ENCODE data around the gene ASIC3. TPM values are rescaled to one million over a fixed set of nuclear protein-coding genes. Genes with fewer than 3 reads are reported as not detected.
"Not testable (repeated sequence)": the region's sequence is repeated elsewhere in the genome, so short reads cannot be mapped to it uniquely, and the experiment has no call there.

ASIC3 gene
- total RNA-seq, 2 donors from 2014 or later: 1.1 to 1.2 TPM

- DNase-seq (ENCODE audit: low spot score): peak; percentile 89
- peaks cover 25% of the 10 kb centered on the region for H3K36me3 ChIP-seq
Measured at GRCh38 chr7:151038951-151039849, 9.1 kb upstream of the ASIC3 start.

GRCh38 chr7:151039850-151040548 is 8.3 kb upstream of the ASIC3 start:
- H3K36me3 ChIP-seq: peaks cover 29% of the 10 kb centered on the region
- peaks cover 3 to 20% of the 10 kb centered on the region in 2 donors for H3K4me1 ChIP-seq
- TF ChIP-seq, protein P1, sequence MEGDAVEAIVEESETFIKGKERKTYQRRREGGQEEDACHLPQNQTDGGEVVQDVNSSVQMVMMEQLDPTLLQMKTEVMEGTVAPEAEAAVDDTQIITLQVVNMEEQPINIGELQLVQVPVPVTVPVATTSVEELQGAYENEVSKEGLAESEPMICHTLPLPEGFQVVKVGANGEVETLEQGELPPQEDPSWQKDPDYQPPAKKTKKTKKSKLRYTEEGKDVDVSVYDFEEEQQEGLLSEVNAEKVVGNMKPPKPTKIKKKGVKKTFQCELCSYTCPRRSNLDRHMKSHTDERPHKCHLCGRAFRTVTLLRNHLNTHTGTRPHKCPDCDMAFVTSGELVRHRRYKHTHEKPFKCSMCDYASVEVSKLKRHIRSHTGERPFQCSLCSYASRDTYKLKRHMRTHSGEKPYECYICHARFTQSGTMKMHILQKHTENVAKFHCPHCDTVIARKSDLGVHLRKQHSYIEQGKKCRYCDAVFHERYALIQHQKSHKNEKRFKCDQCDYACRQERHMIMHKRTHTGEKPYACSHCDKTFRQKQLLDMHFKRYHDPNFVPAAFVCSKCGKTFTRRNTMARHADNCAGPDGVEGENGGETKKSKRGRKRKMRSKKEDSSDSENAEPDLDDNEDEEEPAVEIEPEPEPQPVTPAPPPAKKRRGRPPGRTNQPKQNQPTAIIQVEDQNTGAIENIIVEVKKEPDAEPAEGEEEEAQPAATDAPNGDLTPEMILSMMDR (IDR thresholded peaks at IDR 0.05): no peak
- no peaks in the 10 kb centered on the region for H3K27me3 ChIP-seq
- no peak overlapping the region for H3K4me3 ChIP-seq
- peak overlapping the region in 1 of 2 donors; percentile 62 for H3K27ac ChIP-seq
- no peak for DNase-seq (ENCODE audit: low spot score)
- H3K9me3 ChIP-seq: no peaks in the 10 kb centered on the region

More at GRCh38 chr7:151038951-151039849, 9.1 kb upstream of the ASIC3 start:
- peak overlapping the region; percentile 57 to 62 for H3K27ac ChIP-seq
- H3K4me3 ChIP-seq: no peak overlapping the region
- no peaks in the 10 kb centered on the region for H3K27me3 ChIP-seq
- H3K4me1 ChIP-seq: peaks cover 3 to 20% of the 10 kb centered on the region in 2 donors
- no peaks in the 10 kb centered on the region for H3K9me3 ChIP-seq
- TF ChIP-seq, protein P1 (IDR thresholded peaks at IDR 0.05): no peak

DNA sequence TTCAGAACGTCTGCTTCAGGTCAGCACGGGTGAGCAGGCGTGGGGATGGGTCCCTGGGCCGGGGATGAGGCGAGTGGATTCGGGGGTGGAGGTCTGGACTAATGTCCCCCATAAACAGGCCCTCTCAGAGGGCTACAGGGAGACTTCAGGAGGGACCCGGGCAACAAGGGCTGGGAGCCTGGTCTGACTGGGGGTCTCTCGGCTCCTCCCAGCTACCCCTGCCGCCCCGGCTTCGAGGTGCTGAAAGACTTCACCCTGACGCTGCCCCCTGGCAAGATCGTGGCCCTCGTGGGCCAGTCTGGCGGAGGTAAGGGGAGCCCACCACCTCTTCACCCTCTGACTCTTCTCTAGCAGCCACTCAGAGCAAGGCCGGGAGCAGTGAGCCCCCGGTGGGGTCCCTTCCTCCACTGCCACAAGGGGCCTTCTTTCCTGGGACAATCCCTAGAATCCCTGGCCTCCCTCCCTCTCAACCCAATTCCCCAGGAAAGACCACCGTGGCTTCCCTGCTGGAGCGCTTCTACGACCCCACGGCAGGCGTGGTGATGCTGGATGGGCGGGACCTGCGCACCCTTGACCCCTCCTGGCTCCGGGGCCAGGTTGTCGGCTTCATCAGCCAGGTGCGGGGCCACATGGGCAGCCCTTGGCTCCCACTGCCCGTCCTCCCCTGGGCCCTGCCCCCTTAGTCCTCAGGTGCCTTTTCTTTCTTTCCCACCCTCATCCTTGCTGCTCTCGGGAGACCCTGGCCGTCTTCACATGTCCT is 7.5 kb upstream of the ASIC3 start:
- Histone ChIP-seq H3K27me3 (no peaks in the 10 kb centered on the region), H3K4me3 (no peak overlapping the region), H3K9me3 (no peaks in the 10 kb centered on the region), H3K27ac (no peak overlapping the region), H3K4me1 (peaks cover 3 to 20% of the 10 kb centered on the region in 2 donors), H3K36me3 (peaks cover 25% of the 10 kb centered on the region)
- TF ChIP-seq, protein P1 (IDR thresholded peaks at IDR 0.05): no peak
- DNase-seq (ENCODE audit: low spot score): no peak

DNA sequence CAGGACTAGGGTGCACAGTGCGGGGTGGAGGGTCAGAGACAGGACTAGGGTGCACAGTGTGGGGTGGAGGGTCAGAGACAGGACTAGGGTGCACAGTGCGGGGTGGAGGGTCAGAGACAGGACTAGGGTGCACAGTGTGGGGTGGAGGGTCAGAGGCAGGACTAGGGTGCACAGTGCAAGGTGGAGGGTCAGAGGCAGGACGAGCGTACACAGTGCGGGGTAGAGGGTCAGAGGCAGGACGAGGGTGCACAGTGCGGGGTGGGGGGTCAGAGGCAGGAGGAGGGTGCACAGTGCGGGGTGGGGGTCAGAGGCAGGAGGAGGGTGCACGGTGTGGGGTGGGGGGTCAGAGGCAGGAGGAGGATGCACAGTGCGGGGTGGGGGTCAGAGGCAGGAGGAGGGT is 4.9 kb upstream of the ASIC3 start:
- H3K36me3 ChIP-seq; H3K4me3 ChIP-seq; H3K27me3 ChIP-seq; H3K9me3 ChIP-seq; DNase-seq (ENCODE audit: low spot score); H3K27ac ChIP-seq: not testable (repeated sequence)
- peaks cover 3 to 29% of the 10 kb centered on the region in 2 donors for H3K4me1 ChIP-seq

DNA sequence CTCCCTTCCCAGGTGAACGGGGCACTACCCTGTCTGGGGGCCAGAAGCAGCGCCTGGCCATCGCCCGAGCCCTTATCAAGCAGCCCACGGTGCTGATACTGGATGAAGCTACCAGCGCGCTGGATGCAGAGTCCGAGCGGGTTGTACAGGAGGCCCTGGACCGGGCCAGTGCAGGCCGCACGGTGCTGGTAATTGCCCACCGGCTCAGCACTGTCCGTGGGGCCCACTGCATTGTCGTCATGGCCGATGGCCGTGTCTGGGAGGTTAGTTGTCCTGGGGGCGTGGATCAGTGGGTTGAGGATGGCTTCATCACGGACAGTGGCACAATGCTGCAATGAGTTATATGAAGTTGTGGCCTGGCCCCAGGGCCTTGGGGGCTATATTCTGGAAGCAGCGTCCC is 4.4 kb upstream of the ASIC3 start:
- Histone ChIP-seq H3K36me3 (peaks cover 9% of the 10 kb centered on the region), H3K4me3 (no peak overlapping the region)

More for the DNA sequence above, 4.4 kb upstream of the ASIC3 start:
- H3K9me3 ChIP-seq: no peaks in the 10 kb centered on the region
- H3K4me1 ChIP-seq: peaks cover 3 to 23% of the 10 kb centered on the region in 2 donors
- no peak overlapping the region for H3K27ac ChIP-seq
- TF ChIP-seq, protein P1 (IDR thresholded peaks at IDR 0.05): no peak
- DNase-seq (ENCODE audit: low spot score): no peak
- no peaks in the 10 kb centered on the region for H3K27me3 ChIP-seq

Measured in right atrium auricular region (tissue), 2 donors.